OCI-LY7 (cell line): ENCODE results near the gene TBC1D32.

Experiments used
- EZH2phosphoT487 ChIP-seq: fragments of 200-600 bp; sonication (generic); IDR thresholded peaks from 2 replicates; pipeline ENCODE4 v1.6.1; 2018; ENCODE audit warnings: low read depth, borderline replicate concordance, mild to moderate bottlenecking, mixed run types, antibody characterized with exemption, low read length, moderate library complexity, mixed read lengths
- TF ChIP-seq, protein P1 (sequence below): fragments of 200-600 bp; sonication (generic); conservative IDR thresholded peaks from 2 replicates; pipeline ENCODE4 v1.5.1; 2014; ENCODE audit warnings: mild to moderate bottlenecking, antibody characterized with exemption, low read length, moderate library complexity, mixed read lengths

DNA sequence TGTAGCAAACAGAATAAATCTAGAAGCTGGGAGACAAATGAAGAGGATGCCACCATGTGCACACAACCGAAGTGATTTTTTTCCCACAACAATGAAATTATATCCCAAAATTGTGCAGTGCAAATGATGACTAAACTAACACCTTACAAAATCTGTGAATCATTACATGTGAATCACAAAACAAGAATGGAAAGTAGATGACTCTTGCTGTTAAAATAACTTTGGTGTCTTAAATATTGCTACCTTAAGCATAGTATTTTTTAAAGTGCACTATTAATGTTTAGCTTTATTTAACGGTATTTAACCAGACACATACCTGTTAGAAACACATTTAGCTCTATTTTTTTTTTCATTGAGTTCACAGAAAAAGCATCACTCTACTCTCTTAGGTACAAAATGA lies 190.8 kb downstream of the TBC1D32 start:
- TF ChIP-seq, protein P1, sequence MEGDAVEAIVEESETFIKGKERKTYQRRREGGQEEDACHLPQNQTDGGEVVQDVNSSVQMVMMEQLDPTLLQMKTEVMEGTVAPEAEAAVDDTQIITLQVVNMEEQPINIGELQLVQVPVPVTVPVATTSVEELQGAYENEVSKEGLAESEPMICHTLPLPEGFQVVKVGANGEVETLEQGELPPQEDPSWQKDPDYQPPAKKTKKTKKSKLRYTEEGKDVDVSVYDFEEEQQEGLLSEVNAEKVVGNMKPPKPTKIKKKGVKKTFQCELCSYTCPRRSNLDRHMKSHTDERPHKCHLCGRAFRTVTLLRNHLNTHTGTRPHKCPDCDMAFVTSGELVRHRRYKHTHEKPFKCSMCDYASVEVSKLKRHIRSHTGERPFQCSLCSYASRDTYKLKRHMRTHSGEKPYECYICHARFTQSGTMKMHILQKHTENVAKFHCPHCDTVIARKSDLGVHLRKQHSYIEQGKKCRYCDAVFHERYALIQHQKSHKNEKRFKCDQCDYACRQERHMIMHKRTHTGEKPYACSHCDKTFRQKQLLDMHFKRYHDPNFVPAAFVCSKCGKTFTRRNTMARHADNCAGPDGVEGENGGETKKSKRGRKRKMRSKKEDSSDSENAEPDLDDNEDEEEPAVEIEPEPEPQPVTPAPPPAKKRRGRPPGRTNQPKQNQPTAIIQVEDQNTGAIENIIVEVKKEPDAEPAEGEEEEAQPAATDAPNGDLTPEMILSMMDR, result no peak
- TF ChIP-seq EZH2phosphoT487, result no peak
